Astrocyte (in vitro differentiated cells and primary cell): Measurements from ENCODE around the gene ITPR2.

Experiments used
- CTCF ChIP-seq: IDR thresholded peaks from 2 replicates; pipeline ENCODE4 v1.5.1; 2011; ENCODE audit warnings: low read depth, mild to moderate bottlenecking, inconsistent platforms, low read length, moderate library complexity; ENCODE audit not compliant: insufficient read depth
- EZH2 ChIP-seq: IDR thresholded peaks from 2 replicates; pipeline ENCODE4 v1.6.1; 2012; ENCODE audit warnings: mild to moderate bottlenecking, low read length, inconsistent platforms; ENCODE audit not compliant: insufficient read depth

- TF ChIP-seq EZH2 (no peak), CTCF (no peak)
Observed at GRCh38 chr12:26335651-26336050, 497.3 kb downstream of the ITPR2 start.
